Tibial nerve (tissue), 4 donors: Measurements from ENCODE around the gene SUSD5.

Source experiments
- CTCF ChIP-seq, 5 experiments: fragments of 200-600 bp in 3 of 5; fragments of 450-650 bp in 2 of 5; sonication (generic) in 3 of 5; IDR thresholded peaks; one replicate each; pipeline ENCODE4 v1.5.1; 2016 to 2019; ENCODE audit warnings: antibody characterized with exemption in 5 of 5, mild to moderate bottlenecking in 3 of 5, moderate library complexity in 2 of 5
- EP300 ChIP-seq, 2 donors: sonication (generic); formaldehyde crosslinking; IDR thresholded peaks; one replicate each; pipeline ENCODE4 v1.6.1; 2017; ENCODE audit warnings: antibody characterized with exemption in 2 of 2, mild to moderate bottlenecking in 1 of 2
- POLR2A ChIP-seq, 2 donors: fragments of 450-650 bp; IDR thresholded peaks; one replicate each; pipeline ENCODE4 v1.6.1; 2017; ENCODE audit warnings: antibody characterized with exemption in 2 of 2, mild to moderate bottlenecking in 2 of 2, moderate library complexity in 2 of 2

DNA sequence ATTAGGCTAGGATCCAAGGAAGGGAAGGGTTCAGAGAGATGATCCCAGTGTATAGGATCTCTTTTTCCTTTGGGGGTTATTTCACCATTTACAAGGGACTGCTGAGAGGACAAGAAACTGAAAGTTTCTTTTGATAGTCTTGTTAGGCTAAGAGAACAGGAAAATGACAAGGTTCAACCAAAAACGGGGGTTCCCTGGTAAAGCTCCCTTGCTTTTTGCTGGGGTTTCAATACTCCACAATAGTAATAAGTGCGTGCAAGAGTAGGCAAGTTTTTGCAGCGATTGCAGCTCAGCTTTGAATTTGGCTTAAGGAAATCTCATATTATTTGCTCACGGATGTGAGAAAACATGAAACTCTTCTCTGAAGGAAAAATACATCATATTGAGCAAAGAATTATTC, 18.8 kb upstream of the SUSD5 start:
- TF ChIP-seq CTCF (IDR thresholded peaks at IDR 0.05) (no peak), POLR2A (IDR thresholded peaks at IDR 0.05) (no peak), EP300 (IDR thresholded peaks at IDR 0.05) (no peak)
